Keratinocyte (primary cell): ENCODE results near the gene CXCR6. TPM values are rescaled to one million over a fixed set of nuclear protein-coding genes. Genes with fewer than 3 reads are reported as not detected.

Source experiments
- DNase-seq: peaks from one replicate; pipeline ENCODE4 v3.0.0-alpha.2; 2011; ENCODE audit warnings: low read depth, missing footprints, low spot score
- FAIRE-seq: peaks from 2 replicates; lab custom pipeline; 2011; peaks lifted over from hg19 to GRCh38; lab: Jason Lieb, UNC
- H2AFZ ChIP-seq: 2 replicates; pipeline ENCODE4 v1.6.0; 2012; ENCODE audit warnings: low read length, control low read depth, inconsistent platforms; ENCODE audit not compliant: control insufficient read depth
- H3K27ac ChIP-seq: 2 replicates; pipeline ENCODE4 v1.5.1; 2011; ENCODE audit warnings: low read length; ENCODE audit not compliant: control insufficient read depth, insufficient read depth
- H3K27me3 ChIP-seq: 3 replicates; pipeline ENCODE4 v1.6.0; 2011; ENCODE audit warnings: low read length; ENCODE audit not compliant: control insufficient read depth, insufficient read depth; ENCODE audit errors: extremely low read depth
- H3K36me3 ChIP-seq, 2 experiments: 2 replicates in 1 of 2; 3 replicates in 1 of 2; pipeline ENCODE4 v1.5.1; 2011; ENCODE audit warnings: low read length in 2 of 2, mild to moderate bottlenecking in 1 of 2; ENCODE audit not compliant: control insufficient read depth in 2 of 2, insufficient read depth in 2 of 2; ENCODE audit errors: extremely low read depth in 1 of 2
- H3K4me1 ChIP-seq: 3 replicates; pipeline ENCODE4 v1.5.1; 2011; ENCODE audit warnings: low read length; ENCODE audit not compliant: control insufficient read depth, insufficient read depth; ENCODE audit errors: extremely low read depth
- H3K4me2 ChIP-seq: 3 replicates; pipeline ENCODE4 v1.6.0; 2011; ENCODE audit warnings: low read depth, low read length; ENCODE audit not compliant: control insufficient read depth, insufficient read depth; ENCODE audit errors: extremely low read depth
- H3K4me3 ChIP-seq, 3 experiments: fragments of 200-600 bp in 1 of 3; sonication (generic) in 1 of 3; 2 replicates in 2 of 3; 3 replicates in 1 of 3; pipeline ENCODE4 v1.5.1; 2011 to 2016; ENCODE audit warnings: low read length in 3 of 3, mild to moderate bottlenecking in 3 of 3, control low read depth in 2 of 3, inconsistent platforms in 1 of 3, low read depth in 1 of 3, mixed read lengths in 1 of 3, mixed run types in 1 of 3, moderate library complexity in 1 of 3; ENCODE audit not compliant: control insufficient read depth in 2 of 3, insufficient read depth in 2 of 3; ENCODE audit errors: extremely low read depth in 1 of 3
- H3K79me2 ChIP-seq: 2 replicates; pipeline ENCODE4 v1.6.0; 2012; ENCODE audit warnings: low read length; ENCODE audit not compliant: control insufficient read depth, insufficient read depth
- H3K9ac ChIP-seq: 3 replicates; pipeline ENCODE4 v1.6.0; 2011; ENCODE audit warnings: low read length; ENCODE audit not compliant: control insufficient read depth, insufficient read depth; ENCODE audit errors: extremely low read depth
- H3K9me1 ChIP-seq: 3 replicates; pipeline ENCODE4 v1.6.0; 2011; ENCODE audit warnings: low read length; ENCODE audit not compliant: control insufficient read depth, insufficient read depth; ENCODE audit errors: extremely low read depth
- H3K9me3 ChIP-seq: 2 replicates; pipeline ENCODE4 v1.5.1; 2012; ENCODE audit warnings: low read depth, low read length; ENCODE audit not compliant: control insufficient read depth
- H4K20me1 ChIP-seq: 3 replicates; pipeline ENCODE4 v1.6.0; 2011; ENCODE audit warnings: low read length; ENCODE audit not compliant: control insufficient read depth, insufficient read depth; ENCODE audit errors: extremely low read depth
- EZH2 ChIP-seq: IDR thresholded peaks from one replicate; pipeline ENCODE4 v1.6.1; 2012; ENCODE audit warnings: inconsistent platforms, mild to moderate bottlenecking, low read length, moderate library complexity
- dilution Hi-C: fragments of 300-500 bp; cut with MboI; formaldehyde crosslinking; loops from one replicate; pipeline ENCODE4 v1.7.0; 2020; ENCODE audit warnings: low sequenced_read_pairs; ENCODE audit not compliant: extremely low pct_ligation_motif_present
- polyA plus RNA-seq, 5 experiments: library from polyadenylated mRNA; depleted of rRNA in 3 of 5; stranded (reverse) in 3 of 5; stranded (forward) in 1 of 5; unstranded in 1 of 5; fragments of >200 nt; gene quantifications; 1 replicate in 1 of 5; 2 replicates in 3 of 5; 3 replicates in 1 of 5; pipeline versions ENCODE4 v1.2.1 to v1.2.3, GENCODE V29; 2011 to 2012; ENCODE audit warnings: missing spikeins in 2 of 5, low read depth in 1 of 5, low replicate concordance in 1 of 5
- TF ChIP-seq, protein P1 (sequence below), 3 experiments: IDR thresholded peaks in 1 of 3; conservative IDR thresholded peaks in 1 of 3; optimal IDR thresholded peaks in 1 of 3; 2 replicates in 2 of 3; 3 replicates in 1 of 3; pipeline versions ENCODE3 to v1.5.1; 2011; ENCODE audit warnings: low read length in 3 of 3, mild to moderate bottlenecking in 3 of 3, moderate library complexity in 2 of 3, control low read depth in 1 of 3, inconsistent platforms in 1 of 3; ENCODE audit not compliant: insufficient read depth in 2 of 3; ENCODE audit errors: extremely low read depth in 1 of 3

CXCR6 gene
- polyA plus RNA-seq, 1 donor (not counting 4 experiments of a cell fraction or from before 2014, with no cell fraction given): not detected

DNA sequence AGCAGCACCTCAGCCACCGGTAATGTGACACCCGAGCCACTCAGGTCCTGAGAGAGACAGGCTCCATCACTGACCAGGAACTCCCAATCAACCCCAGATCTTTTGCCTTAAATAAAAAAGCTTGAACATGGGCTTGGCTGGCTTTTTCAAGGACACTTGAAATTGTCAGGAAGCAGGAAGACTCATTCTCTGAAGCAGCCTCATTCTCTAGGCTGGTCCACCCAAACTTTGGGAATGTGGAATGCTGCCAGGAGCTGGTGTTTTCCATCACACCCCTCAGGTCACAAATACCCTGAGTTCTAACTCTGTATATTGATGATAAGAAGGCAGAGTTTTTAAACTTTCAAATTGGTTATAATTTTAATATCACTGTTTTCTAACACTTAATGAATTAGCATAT lies 17.0 kb downstream of the CXCR6 start:
- Histone ChIP-seq H3K27me3 (no peaks in the 10 kb centered on the region), H3K9me1 (no peaks in the 10 kb centered on the region), H3K4me1 (peaks cover 8% of the 10 kb centered on the region), H3K79me2 (no peaks in the 10 kb centered on the region), H3K9me3 (no peaks in the 10 kb centered on the region), H3K4me3 (no peak overlapping the region), H2AFZ (no peak overlapping the region), H3K4me2 (no peak overlapping the region), H4K20me1 (no peaks in the 10 kb centered on the region), H3K9ac (no peak overlapping the region), H3K36me3 (peaks cover 35 to 45% of the 10 kb centered on the region in 2 experiments), H3K27ac (no peak overlapping the region)
- FAIRE-seq: no peak
- no peak for TF ChIP-seq EZH2
- TF ChIP-seq, protein P1, sequence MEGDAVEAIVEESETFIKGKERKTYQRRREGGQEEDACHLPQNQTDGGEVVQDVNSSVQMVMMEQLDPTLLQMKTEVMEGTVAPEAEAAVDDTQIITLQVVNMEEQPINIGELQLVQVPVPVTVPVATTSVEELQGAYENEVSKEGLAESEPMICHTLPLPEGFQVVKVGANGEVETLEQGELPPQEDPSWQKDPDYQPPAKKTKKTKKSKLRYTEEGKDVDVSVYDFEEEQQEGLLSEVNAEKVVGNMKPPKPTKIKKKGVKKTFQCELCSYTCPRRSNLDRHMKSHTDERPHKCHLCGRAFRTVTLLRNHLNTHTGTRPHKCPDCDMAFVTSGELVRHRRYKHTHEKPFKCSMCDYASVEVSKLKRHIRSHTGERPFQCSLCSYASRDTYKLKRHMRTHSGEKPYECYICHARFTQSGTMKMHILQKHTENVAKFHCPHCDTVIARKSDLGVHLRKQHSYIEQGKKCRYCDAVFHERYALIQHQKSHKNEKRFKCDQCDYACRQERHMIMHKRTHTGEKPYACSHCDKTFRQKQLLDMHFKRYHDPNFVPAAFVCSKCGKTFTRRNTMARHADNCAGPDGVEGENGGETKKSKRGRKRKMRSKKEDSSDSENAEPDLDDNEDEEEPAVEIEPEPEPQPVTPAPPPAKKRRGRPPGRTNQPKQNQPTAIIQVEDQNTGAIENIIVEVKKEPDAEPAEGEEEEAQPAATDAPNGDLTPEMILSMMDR (optimal IDR thresholded peaks at IDR 0.05 in 1 of 3, IDR thresholded peaks at IDR 0.05 in 1 of 3, conservative IDR thresholded peaks at IDR 0.05 in 1 of 3; ENCODE audit: extremely low read depth in 1 of 3, insufficient read depth in 2 of 3, low read length in 3 of 3): no peak
- DNase-seq: no peak
- dilution Hi-C loops: no loop called here

DNA sequence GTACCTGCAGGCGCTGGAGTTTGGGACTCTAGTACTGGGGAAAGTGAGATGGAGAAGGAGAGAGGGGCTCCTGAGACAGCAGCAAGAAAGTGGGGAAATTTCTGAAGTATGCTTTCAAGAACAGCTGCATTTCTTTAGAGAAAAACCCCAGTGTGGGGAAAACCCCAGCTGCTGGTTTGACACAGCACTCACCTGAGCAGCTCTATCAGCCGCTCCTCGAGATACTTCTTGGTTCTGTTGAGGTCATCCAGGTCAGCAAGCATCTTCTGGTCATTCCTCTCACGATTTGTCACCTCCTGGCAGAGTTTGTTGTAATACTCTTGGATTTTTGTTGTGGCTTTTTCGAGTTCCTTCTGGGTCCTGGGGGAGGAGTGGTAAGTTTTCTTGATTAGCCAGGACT lies 18.8 kb downstream of the CXCR6 start:
- FAIRE-seq (no peak), DNase-seq (no peak)
- Histone ChIP-seq H3K9me1 (no peaks in the 10 kb centered on the region), H3K4me3 (no peak overlapping the region), H3K9ac (no peak overlapping the region), H2AFZ (no peak overlapping the region), H3K27ac (no peak overlapping the region), H3K4me2 (no peak overlapping the region), H3K4me1 (peaks cover 5% of the 10 kb centered on the region), H3K79me2 (no peaks in the 10 kb centered on the region), H3K27me3 (no peaks in the 10 kb centered on the region), H3K9me3 (no peaks in the 10 kb centered on the region), H3K36me3 (peaks cover 41 to 44% of the 10 kb centered on the region in 2 experiments), H4K20me1 (no peaks in the 10 kb centered on the region)
- dilution Hi-C loops: no loop called here
- no peak for TF ChIP-seq EZH2
- TF ChIP-seq, protein P1 (optimal IDR thresholded peaks at IDR 0.05 in 1 of 3, IDR thresholded peaks at IDR 0.05 in 1 of 3, conservative IDR thresholded peaks at IDR 0.05 in 1 of 3; ENCODE audit: extremely low read depth in 1 of 3, insufficient read depth in 2 of 3, low read length in 3 of 3): no peak
